Limb (tissue), 2 donors: Measurements from ENCODE around the gene NPB.
A peak's percentile ranks its signal among the peaks of the same experiment; 100 is the strongest.

Source experiments
- DNase-seq, 2 donors: peaks; one replicate each; pipeline ENCODE4 v3.0.0-alpha.2; 2016; ENCODE audit errors: extremely low spot score in 2 of 2

The NPB gene

DNA sequence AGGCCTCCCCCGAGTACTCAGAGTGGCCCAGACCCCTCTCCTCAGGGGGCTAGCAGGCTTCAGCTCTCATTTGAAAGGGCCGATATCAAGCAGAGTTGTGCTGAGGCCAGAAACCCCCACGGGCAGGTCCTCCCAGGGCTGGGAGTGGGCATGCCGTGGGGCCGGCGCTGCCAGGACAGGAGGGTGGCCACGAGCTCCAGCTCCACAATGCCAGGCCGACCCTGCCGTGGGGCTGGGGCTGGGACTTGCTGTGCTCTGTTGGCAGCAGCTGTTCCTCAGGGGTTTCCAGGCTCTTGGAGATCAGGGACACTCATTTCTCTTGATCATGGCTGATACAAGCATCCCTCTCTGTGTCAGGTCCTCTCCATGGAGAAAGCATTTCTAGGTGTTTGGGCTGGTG is 3.2 kb upstream of the NPB start:
- no peak for DNase-seq

DNA sequence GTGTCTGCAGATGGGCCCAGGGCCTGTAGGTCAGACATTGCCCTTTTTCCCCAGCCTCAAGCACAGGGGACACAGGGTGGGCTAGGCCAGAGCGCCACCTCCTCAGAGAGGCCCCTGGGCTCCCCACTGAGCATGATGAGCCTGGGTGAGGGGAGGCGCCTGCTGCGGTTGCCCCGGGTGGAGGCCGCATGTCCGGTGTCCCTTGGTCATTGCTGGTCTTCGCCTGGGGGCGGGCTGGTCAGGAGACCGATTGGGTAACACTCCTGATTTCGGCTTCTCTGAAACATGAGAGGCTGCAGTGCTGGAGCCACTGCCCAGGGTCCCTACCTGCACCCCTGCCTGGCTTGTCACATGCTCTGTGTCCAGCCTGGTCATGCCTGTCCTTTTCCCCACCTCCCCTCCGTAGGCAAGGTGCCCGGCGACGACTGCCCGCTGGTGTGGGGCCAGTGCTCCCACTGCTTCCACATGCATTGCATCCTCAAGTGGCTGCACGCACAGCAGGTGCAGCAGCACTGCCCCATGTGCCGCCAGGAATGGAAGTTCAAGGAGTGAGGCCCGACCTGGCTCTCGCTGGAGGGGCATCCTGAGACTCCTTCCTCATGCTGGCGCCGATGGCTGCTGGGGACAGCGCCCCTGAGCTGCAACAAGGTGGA is 2.4 kb upstream of the NPB start:
- no peak for DNase-seq

DNA sequence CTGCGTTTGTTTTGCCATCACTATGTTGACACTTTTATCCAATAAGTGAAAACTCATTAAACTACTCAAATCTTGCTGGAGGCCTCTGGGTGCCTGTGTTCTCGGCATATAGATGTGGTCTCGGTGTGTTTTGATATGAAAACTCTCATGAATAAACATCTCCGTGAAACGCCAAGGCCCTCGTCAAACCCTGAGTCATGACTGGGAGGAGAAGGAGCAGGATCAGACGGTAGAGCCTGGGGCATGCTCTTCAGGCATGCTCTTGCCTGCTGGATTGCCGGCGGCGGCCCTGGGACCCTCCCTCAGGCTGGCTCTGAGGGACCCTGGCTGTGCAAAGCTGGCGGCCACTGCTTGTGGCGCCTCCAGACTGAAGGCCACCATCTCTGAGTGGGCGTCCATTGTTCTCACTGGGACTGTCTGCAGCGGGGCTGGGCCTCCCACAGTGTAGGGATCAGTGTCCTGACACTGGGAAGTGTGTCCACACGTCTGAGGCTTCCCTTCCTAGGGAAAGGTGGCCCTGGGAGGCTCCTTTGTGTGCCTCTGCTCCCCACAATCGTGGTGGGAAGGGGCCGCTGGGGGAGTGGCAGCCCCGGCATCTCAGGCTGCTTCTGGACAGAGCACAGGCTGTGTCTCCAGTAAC is 1.7 kb upstream of the NPB start:
- DNase-seq = no peak

DNA sequence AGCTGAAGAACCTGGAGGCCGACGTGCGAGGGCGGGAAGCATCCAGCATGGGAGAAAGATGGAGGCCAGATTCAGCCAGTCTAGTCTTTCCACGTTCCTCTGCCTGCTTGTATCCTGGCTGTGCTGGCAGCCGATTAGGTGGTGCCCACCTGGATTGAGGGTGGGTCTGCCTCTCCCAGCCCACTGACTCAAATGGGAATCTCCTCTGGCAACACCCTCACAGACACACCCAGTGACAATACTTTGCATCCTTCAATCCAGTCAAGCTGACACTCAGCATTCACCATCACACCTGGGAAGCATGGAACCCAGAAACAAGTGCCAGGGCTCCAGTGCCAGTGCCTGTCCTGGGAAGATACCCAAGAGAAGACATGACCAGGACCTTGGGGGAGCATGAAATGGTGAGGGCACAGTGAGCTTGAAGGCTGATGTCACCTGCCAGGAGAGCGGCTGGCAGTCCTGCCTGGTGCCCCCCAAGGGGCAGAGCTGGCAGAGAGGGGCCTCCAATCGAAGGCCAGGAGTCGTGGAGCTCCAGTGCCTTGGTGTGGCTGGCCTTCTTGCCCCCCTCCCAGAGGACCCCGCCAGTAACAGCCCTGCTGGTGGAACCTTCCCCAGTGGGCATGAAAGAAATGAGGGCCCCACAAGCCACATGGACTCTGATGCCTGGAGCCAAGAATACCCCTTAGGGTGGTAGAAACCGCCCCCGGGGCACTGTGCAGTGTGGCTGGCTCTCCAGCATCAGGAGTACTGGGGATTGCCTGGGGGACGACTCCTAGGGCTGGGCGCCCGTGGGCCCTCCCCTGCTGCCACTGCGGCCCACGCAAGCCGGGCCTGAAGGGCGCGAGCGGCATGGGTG is 643 bp upstream of the NPB start:
- DNase-seq = no peak

DNA sequence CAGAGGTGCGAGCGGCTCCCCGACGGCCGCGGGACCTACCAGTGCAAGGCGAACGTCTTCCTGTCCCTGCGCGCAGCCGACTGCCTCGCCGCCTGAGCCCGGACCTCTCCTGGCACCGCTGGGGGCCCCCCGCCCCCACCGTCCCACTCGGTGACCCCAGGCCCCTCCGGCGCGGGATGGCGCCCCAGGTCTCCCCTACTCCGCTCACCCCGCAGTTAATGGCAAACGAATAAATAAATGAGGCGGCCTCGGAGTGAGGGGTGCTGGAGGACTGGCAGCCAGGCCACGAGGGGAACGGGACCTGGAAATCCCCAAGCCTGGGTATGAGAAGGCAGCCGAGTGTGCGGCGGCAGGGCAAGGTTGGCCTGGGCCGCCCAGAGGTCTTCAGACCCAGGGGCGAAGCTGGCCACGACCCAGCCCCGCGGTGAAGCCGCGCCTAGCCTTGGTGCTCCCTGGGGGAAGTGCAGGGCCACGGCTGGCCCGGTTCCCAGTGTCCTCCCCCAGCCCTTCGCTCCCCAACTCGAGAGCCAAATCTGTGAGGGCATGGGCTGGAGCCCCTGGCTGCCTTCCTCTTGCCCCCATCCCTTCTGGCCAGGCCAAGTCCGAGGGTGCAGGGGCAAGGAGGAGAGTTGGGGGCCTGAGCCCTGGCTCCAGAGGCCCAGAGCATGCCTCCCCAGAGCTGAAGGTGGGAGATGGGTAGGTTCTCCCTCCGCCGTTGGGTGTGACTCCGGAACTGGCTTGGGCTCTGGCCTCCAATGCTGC is 796 bp downstream of the NPB start:
- DNase-seq = no peak

DNA sequence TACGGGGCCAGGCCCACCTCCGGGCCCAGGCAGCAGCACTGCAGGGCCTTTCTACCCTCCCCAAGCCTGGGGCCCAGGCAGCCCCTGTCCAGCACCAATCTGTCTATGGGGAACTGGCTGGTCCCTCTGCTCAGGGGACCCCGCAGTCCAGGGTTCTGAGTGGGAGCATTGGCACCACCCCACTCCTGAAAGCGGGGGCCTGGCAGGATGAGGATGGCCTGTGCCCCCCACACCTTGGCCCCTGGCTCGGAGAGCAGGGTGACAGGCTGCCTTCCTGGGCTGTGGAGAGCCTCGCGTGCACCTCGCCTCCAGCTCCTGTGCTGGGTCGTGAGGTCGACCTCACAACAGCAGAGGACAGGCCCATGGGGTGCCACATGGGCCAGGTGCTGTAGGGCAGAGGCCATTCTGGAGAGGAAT is 1.4 kb downstream of the NPB start:
- DNase-seq = no peak

DNA sequence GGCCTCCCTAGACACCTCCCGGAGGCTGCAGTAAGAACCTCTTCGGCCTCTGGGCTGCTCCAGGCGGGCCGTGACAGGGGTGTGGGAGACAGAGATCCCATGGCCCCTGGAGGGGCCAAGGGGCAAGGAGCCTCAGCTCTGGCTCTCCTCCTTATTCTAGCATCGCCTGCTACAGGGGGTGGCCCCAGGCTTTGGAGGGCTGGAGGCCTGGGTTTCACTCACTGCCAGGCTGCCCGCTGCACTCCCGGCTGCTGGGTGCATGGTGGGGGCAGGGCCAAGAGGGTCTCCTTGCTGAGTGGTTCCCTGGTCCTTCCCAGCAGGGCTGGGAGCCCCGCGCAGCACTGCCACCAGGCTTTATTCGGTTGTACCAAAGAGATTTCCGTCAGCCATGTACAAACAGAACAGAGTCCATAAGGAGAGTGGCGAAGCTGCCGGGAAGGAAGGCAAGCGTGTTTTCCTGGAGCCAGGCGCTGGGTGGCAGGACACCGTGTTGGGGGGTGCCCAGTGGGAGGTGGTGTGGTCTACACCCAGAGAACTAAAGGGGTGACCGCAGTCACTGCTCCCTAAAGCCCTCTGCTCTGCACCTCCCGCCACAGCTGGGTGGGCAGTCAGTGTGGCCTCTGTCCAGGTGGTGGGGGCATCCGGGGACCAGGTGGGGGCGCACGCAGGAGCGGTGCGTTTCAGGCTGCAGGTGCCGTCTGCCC is 2.0 kb downstream of the NPB start:
- DNase-seq = no peak

DNA sequence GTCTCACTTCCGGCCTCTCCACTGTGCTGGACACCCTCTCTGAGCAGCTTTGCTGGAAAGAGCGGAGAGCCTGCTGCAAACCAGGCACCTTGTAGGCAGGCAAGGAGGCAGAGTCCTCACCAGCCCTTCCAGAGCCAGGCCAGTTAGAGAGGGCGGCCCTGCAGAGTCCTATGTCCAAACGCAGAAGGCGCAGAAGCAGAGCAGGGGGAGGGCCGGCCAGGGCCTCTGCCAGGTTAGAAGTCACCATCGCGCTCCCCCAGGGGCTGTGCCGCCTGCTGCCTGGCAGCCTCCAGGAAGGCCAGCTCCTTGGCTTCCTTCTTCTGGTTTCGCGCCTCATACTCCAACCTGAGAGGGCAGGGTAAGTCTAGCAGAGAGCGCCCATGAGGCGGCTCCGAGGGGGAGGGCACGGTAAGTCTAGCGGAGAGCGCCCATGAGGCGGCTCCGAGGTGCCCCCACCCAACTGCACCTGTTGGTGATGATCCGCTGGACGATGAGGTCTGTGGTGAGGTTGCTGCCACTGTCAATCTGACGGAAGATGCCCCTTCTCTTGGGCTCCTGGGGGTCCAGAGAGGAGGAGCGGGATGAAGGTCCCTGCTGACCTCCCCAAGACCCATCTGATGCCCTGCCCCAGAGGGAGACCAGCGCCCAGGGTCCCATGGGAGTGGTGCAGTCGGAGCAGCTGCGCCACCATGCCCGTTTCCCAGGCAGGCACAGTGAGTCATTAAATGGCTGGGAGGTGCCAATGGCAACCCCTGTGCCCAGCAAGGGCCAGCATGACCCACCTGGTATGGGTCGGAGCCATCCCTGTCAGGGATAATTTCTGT is 2.8 kb downstream of the NPB start:
- DNase-seq = no peak

DNA sequence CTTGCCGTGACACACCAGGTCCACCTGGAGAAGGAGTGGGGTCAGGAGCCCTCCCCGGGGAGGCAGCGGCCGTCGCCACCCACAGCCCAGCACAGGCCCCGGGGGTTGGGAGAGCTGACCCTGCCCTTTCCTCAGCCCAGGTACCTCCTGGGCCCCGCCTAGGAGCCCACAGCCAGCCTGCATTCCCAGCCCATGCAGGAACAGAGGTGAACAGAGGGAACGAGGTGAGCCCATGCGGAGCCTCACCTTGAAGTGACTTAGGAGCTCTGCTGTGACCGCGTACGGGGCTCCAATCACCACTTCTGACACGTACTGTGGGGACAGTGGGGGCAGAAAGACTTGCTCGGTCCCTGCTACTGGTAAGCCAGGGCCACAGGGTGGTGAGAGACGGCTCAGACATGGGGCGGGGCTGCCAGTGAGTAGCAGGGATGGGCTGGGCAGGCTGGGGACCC is 3.4 kb downstream of the NPB start:
- DNase-seq = no peak

DNA sequence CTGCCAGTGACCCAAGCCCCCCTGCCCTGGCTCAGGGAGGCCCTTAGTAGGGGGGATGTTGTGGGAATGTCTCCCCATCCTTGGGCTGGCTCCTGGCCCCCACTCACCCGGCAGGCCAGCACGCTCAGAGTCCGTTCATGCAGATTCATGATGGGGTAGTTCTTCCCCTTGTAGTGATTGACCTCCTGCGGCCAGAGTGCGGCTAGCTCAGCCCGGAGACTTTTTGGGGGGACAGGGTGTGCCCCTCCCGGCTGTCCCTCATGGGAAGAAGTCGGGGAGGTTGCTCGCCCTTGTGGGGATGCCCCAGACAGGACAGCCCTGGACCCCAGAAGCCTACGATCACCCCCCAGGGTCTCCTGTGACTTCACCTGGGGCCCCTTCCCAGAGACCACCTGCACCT is 4.0 kb downstream of the NPB start:
- no peak for DNase-seq

DNA sequence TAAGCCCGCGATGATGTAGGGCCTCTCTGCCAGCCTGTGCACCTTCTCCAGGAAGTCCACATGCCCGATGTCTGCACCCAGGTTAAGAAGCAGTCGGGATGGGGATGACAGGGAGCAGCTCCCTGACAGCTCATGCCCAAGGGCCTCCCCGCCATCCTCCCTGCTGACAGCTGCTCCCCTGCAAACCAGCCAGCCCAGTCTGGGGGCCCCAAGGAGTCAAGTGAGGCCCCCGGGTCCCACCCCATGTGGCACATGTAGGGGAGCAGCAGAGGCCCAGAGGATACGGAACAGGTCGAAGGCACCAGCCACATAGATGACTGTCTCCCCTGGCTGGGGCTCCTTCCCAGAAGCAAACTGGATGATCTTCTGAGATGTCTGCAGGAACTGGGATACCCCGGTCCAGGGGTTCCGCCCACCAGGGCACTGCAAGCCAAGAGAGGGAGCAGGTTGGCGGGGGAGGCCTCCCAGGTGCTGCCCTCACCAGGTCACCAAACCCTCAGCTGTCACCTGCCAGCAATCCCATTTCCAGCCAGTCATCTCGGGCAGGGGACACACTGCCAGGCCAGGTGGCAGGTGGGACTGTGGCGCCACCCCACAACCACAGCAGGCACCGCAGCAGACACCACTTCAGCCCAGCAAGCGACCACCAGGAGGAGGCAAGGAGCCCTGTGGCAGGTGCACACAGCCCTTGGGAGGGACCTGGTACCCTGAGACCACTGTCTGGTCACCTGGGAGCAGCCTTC is 4.6 kb downstream of the NPB start:
- DNase-seq = no peak

DNA sequence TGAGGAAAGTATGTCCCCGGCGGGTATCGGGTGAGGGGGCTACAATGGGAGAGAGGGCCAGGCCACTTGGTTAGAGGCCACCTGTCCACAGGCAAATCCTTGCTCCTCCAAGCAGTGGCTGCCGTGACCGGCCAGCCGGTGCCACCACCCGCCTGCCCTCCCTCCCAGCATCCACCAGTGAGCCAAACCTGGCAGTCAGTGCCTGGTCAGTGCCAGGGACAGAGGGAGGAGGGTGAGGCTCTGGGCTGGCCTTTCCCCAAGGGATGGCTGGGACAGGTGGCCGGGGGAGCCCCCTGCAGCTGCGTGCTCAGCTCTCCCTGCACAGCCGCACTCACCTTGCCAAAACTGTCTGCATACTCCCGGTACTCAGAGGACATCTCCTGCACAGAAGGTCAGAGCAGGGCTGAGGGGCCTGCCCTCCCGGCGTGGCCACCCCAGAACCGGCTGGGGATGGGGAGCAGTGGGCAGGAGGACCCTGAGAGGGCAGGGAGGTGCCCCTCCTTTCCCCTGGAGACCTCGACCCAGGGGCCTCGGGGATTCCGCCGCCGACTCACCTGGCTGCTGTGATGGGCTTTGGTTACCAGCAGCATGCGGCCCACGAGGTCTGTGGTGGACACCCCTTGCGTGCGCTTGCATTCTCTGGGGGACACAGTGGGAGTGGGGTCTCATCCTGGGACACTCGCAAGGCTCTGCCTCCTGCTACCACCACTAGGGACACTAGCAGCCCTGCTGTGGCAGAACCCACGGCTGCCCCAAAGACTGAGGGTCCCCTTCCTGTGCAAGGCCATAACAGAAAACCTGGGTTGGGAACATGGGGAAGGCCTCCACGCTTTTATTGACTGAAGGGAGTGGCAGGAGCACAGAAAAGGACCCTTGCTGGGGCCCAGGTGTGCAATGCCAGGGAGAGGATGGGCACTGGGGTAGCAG is 5.4 kb downstream of the NPB start:
- DNase-seq = no peak

DNA sequence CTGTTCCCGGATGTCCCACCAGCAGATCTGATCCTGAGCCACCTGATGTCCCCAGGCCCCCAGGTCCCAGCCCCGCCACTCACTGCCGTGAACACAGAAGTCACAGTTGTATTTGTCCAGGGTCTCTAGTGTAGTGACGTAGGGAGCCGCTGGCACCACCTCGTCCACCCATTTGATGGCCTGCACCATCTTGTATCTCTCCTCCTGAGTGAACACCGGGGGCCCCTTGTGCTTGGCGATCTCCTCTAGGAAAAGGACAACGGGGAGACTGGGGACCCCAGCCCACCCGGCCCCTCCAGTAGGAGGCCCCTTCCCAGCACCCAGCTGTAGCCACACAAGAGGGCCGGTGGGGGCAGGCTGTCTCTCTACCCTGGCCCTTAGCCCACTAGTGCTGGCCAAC is 6.8 kb downstream of the NPB start:
- DNase-seq = no peak

DNA sequence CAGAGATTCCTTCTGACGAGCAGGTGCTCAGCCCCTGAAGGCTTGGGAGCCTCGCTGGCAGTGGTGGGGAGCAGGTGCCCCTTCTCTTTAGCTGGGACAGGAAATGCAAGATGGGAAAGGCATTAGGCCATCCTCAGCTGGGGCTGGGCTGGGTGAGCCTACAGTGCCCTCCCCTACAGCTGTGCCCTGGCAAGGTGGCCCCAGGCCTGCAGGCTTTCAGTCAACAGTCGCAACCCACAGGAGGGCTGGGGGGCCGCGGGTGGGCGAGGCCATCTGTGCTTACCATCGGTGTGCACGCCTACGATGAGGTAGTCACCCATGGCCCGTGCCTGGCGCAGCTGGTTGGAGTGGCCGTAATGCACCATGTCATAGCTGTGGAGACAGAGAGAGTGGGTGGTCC is 7.2 kb downstream of the NPB start:
- no peak for DNase-seq

DNA sequence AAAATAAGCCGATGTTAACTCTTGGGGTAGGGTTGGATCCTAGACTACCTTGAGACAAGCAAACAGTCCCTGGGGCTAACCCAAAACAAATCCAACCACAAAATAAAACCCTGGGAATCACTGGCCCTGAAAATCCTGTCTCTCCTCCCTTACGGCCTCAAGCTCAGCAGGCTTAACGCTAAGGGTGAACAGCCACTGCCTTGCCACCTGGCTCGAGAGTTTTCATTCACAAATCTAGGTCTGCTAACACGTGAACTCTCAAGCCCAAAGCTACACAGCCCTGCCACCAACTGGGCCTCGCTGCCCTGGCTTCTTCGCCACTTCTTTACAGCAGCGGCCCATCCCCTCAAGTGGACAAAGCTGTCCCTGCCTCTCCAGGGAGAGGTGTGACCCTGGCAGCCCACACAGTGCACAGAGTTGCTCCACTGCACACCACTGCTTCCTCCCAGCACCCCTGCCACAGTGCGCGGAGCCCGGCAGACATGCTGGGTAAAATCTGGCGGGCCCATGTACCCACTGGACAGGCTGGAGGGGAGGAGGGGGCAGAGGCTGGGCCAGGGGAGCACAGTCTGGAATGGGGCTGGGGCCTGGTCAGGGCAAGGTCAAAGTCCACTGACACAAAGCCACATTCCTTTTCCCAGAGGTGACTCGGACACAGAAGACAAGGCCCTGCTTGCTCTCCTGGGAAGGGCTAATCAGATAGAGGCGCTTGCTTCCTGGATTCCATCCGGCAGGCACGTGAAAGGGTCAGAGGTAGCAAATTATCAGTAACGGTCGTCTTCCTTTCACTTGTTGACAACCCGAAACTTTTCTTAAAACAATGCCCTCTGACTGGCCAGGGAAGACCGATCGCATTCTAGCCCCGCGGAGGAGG is 8.2 kb downstream of the NPB start:
- DNase-seq = no peak

DNA sequence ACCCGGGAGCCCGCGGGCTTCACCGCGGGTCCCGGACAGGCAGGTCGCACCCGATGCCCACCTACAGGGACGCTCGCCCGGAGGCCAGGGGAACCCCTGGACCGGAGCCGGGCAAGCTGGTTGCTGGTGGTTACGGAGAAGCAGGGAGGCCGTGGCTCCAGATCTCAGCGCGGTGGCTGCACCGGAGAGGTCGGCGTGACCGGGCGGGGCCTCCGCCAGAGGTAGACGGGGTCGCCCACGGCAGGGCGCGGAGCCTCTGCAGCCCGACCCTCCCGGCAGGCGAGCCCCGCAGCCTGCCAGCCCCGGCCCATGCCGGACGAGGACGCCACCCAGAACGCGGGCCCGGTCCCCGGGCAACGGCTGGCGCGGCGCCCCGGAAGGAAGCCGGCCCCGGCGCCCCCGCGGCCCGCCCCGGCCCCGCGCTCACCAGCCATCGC is 8.8 kb downstream of the NPB start:
- no peak for DNase-seq

DNA sequence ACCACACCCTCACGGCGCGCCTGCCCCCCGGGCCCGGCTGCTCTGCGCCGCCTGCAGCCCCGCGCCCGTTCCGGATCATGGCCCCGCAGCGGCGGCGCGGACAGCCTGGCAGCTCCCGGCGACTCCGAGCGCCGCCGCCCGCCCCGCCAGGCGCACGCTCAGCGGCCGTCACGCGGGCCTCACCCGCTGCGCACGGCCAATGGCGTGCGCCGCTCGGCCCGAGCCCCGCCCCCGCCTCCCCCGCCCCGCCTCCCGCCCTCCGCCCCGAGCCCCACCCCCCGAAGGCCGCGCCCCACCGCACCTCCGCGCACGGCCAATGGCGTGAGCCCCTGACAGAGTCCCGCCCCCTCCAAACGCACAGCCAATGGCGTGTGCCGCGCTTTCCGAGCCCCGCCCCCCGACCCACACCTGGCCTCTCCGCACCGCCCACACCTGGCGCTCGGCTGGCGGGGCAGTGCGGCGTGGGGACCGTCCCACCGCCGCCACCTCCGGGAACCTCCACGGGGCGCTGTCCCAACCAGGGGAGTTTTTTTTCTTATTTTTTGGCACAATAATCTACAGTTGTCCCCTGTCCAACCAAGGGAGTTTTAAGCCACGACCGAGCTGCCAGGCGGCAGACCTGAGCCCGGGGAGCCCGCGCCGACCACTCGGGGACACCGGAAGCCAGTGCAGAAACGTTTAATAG is 9.4 kb downstream of the NPB start, which contains the start of gene PCYT2:
TSS of gene PCYT2 (minus strand) at position 123 of the 685 bp plus-strand sequence. CDS start at position 79, 44 bp downstream.
- peak; percentile 75 to 94 for DNase-seq
